Activated naive CD8-positive, alpha-beta T cell (primary cell): ENCODE data around the gene EPHA6.
"Not testable (repeated sequence)": the region's sequence is repeated elsewhere in the genome, so short reads cannot be mapped to it uniquely, and the experiment has no call there.

Source experiments
- H3K27ac Mint-ChIP-seq: one replicate; pipeline ENCODE4 v1.8.0; 2021; ENCODE audit warnings: mixed read lengths
- H3K27me3 Mint-ChIP-seq: one replicate; pipeline ENCODE4 v1.8.0; 2021; ENCODE audit warnings: mixed read lengths
- H3K36me3 Mint-ChIP-seq: one replicate; pipeline ENCODE4 v1.8.0; 2021; ENCODE audit warnings: mixed read lengths
- H3K4me1 Mint-ChIP-seq: one replicate; pipeline ENCODE4 v1.8.0; 2021; ENCODE audit warnings: low read depth, mixed read lengths
- H3K4me3 Mint-ChIP-seq: one replicate; pipeline ENCODE4 v1.8.0; 2021; ENCODE audit warnings: mild to moderate bottlenecking, mixed read lengths
- H3K9me3 Mint-ChIP-seq: one replicate; pipeline ENCODE4 v1.8.0; 2021; ENCODE audit warnings: low read depth, mixed read lengths

Gene EPHA6

DNA sequence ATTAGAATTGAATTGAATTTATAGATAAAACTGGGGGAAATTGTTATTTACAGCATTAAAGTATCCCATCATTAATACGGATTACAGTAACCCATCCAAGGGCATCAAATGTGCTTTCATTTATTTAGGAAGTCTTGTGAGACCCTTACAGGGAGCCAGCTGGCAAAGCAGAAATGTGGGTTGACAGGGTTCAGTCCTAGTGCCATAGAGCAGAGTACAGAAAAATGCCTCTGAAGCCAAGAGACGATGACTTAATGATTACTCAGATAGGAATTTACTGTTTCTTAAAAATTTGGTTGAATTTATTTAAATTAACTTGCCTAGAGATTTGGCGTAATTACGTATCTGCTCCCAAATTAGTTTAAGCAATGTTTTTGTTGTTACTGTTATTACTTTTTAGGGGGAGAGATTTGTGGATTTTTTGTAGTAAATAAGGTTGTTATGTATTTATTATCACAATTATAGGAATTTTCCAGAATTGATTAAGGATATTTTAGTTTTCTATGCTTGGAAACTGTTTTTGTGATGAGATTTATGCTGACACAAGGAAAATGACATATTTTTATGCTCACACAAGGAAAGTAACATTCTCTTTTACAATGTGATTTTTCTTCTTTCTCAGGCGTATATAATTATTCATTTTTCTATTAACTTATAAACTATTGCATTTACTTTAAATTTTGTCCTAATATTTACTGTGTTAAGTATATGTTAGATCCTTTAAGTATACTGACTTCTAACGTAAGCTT lies 152.0 kb downstream of the EPHA6 start:
- no peaks in the 10 kb centered on the region for H3K9me3 Mint-ChIP-seq
- no peaks in the 10 kb centered on the region for H3K4me1 Mint-ChIP-seq
- no peaks in the 10 kb centered on the region for H3K36me3 Mint-ChIP-seq
- no peak overlapping the region for H3K4me3 Mint-ChIP-seq
- no peaks in the 10 kb centered on the region for H3K27me3 Mint-ChIP-seq
- no peak overlapping the region for H3K27ac Mint-ChIP-seq

DNA sequence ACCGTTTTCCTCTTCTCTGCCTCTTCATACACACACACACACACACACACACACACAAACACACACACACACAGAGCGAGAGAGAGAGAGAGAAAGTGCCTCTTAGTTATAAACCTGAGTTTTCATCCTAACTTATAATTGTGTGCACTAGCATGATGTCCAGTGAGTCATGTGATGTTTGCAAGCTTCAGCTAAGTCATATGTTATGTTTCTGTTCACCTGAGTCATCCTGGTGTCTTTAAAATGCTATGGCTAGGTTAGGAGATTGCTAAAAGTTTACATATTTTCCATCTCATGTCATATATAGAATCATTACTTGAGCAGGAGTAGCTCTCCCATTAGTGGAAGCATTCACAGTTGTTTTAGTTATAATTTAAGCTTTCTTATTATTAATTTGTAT lies 155.8 kb downstream of the EPHA6 start:
- no peak overlapping the region for H3K27ac Mint-ChIP-seq
- H3K4me1 Mint-ChIP-seq = no peaks in the 10 kb centered on the region
- no peak overlapping the region for H3K4me3 Mint-ChIP-seq
- H3K36me3 Mint-ChIP-seq = no peaks in the 10 kb centered on the region
- H3K9me3 Mint-ChIP-seq = peaks cover under 1% of the 10 kb centered on the region
- no peaks in the 10 kb centered on the region for H3K27me3 Mint-ChIP-seq

DNA sequence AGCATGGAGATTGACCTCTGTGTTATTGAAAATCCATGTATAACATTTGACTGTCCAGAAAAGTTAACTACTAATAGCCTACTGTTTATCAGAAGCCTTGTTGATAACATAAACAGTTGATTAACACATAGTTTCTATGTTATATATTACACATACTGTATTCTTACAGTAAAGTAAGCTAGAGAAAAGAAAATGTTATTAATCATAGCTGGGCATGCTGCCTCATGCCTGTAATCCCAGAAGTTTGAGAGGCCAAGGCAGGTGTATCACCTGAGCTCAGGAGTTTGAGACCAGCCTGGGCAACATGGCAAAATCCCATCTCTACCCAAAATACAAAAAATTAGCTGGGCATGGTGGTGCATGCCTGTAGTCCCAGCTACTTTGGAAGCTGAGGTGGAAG lies 163.3 kb downstream of the EPHA6 start:
- Mint-ChIP-seq H3K4me3 (no peak overlapping the region), H3K4me1 (no peaks in the 10 kb centered on the region), H3K27ac (no peak overlapping the region), H3K36me3 (no peaks in the 10 kb centered on the region), H3K27me3 (no peaks in the 10 kb centered on the region), H3K9me3 (peaks cover 4% of the 10 kb centered on the region)

DNA sequence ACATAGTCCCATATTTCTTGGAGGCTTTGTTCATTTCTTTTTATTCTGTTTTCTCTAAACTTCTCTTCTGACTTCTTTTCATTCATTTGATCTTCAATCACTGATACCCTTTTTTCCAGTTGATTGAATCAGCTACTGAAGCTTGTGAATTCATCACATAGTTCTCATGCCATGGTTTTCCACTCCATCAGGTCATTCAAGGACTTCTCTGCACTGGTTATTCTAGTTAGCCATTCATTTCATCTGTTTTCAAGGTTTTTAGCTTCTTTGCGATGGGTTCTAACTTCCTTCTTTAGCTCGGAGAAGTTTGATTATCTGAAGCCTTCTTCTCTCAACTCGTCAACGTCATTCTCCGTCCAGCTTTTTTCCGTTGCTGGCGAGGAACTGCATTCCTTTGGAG lies 169.3 kb downstream of the EPHA6 start:
- not testable (repeated sequence) for H3K36me3 Mint-ChIP-seq, H3K4me1 Mint-ChIP-seq, H3K4me3 Mint-ChIP-seq, H3K27me3 Mint-ChIP-seq, H3K27ac Mint-ChIP-seq, H3K9me3 Mint-ChIP-seq

DNA sequence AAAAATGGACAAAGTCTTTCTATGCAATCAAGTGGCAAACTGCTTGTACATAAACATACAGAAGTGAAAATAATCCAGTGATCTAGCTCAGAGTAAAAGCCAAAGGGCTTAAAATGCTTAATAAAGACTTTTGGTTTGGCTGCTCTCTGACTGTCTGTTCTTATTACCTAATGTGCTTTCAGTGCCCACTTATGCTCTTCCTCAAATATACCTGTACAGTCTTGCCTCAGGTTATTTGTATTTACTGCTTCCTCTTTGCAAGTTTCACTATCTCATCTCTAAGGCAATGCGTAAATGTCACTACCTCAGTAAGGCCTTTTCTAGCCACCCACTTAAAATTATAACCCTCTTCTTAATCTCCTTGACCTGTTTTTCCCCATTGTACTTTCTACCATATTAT lies 171.8 kb downstream of the EPHA6 start:
- H3K4me1 Mint-ChIP-seq = no peaks in the 10 kb centered on the region
- no peaks in the 10 kb centered on the region for H3K36me3 Mint-ChIP-seq
- H3K27ac Mint-ChIP-seq = no peak overlapping the region
- H3K27me3 Mint-ChIP-seq = peaks cover 1% of the 10 kb centered on the region
- no peak overlapping the region for H3K4me3 Mint-ChIP-seq
- H3K9me3 Mint-ChIP-seq = peaks cover 5% of the 10 kb centered on the region

DNA sequence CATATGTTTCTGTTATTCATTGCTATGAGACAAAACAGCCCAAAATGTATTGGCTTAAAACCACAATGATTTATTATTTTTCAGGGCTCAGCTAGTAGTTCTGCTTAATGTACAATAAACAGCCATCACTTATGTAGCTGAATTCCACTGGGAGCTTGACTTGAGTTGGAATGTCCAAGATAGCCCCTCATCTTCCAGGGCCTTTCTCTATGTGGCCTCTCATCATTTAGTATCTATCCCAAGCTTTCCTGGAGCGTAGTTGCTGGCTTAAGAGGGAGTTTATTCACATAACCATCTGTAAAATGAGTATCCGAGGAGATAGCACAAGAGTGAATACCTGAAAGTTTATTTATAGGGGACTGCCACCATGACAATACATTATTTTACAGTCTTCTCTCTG lies 176.8 kb downstream of the EPHA6 start:
- H3K4me3 Mint-ChIP-seq = no peak overlapping the region
- H3K27ac Mint-ChIP-seq = no peak overlapping the region
- peaks cover 8% of the 10 kb centered on the region for H3K9me3 Mint-ChIP-seq
- H3K27me3 Mint-ChIP-seq = peaks cover 1% of the 10 kb centered on the region
- no peaks in the 10 kb centered on the region for H3K36me3 Mint-ChIP-seq
- no peaks in the 10 kb centered on the region for H3K4me1 Mint-ChIP-seq

DNA sequence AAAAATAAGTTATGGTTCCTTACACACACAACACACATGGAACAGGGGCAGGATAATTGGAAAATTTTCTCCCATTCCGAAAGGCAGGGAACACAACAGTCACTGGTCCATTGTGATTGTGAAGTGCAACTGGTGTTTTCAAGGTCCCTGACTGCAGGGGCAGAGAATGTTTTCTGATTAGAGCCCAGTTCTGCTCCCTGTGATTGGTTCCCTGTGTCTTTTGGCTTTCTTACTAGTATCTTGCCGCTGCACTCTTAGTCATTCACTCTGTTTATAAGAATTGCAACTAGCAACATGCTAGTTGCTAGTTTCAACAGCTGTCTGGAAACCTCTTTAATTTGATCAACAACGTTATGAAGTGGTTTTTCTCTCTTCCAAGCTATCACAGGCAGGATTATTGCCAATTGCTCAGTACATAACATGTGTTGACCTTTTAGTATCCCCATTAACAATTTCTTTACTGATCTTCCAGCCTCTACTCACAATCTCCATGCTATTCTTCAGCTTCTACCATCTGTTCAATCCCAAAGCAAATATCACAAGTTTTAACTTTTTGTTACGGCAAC lies 177.5 kb downstream of the EPHA6 start:
- no peaks in the 10 kb centered on the region for H3K4me1 Mint-ChIP-seq
- H3K36me3 Mint-ChIP-seq = no peaks in the 10 kb centered on the region
- peaks cover 12% of the 10 kb centered on the region for H3K9me3 Mint-ChIP-seq
- no peak overlapping the region for H3K4me3 Mint-ChIP-seq
- no peak overlapping the region for H3K27ac Mint-ChIP-seq
- peaks cover 1% of the 10 kb centered on the region for H3K27me3 Mint-ChIP-seq

DNA sequence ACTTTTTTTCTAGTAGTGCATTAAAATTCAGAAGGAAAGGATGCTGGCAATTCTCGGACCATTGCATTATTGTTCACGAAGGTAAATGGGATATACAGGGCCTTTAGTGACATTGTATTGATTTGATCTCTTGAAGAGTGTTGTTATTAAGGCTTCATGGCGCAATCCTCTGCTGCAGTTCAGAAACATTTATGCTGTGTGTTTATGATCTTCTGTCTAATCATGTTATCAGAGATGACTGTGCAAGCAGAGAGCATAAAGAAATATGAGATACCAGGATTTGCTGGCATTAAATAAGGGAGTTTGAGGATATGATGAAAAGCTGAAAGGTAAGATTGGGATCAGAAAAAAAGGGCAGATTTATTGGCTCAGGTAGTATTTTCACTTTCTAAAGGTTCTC lies 180.6 kb downstream of the EPHA6 start:
- no peak overlapping the region for H3K4me3 Mint-ChIP-seq
- H3K27me3 Mint-ChIP-seq = no peaks in the 10 kb centered on the region
- H3K4me1 Mint-ChIP-seq = no peaks in the 10 kb centered on the region
- H3K9me3 Mint-ChIP-seq = peaks cover 7% of the 10 kb centered on the region
- H3K27ac Mint-ChIP-seq = no peak overlapping the region
- H3K36me3 Mint-ChIP-seq = no peaks in the 10 kb centered on the region

DNA sequence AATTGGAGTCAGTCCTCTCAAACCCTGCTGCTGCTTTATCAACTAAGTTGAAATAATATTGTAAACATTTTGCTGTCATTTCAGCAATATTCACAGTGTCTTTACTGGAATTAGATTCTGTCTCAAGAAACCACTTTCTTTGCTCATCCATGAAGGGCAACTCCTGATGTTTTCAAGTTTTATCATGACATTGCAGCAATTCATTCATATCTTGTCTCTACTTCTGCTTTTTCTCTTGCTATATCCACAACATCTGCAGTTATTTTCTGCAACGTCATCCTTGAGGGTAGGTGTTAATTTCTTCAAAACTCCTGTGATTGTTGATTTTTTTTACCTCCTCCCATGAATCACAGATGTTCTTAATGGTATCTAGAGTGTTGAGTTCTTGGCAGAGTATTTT lies 181.6 kb downstream of the EPHA6 start:
- Mint-ChIP-seq H3K27ac (no peak overlapping the region), H3K9me3 (peaks cover 7% of the 10 kb centered on the region), H3K36me3 (no peaks in the 10 kb centered on the region), H3K27me3 (no peaks in the 10 kb centered on the region), H3K4me1 (no peaks in the 10 kb centered on the region), H3K4me3 (no peak overlapping the region)

DNA sequence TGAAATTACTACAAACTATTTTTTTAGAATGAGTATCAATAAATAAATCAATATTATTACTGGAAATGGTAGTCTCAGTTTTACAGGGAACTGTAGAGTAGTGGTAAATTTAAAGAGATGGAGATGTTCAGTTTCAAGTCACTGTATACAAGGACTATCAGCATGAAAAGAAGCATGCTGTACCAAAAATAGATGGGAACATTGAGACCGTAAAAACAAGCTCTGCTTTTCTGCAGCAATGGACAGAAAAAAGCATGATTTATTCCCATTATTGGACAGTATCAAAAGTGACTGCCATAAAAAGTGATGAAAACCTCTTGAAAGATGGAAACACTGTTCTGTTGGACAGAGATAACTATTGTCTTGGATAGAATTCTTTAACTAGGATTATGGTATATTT lies 187.2 kb downstream of the EPHA6 start:
- no peaks in the 10 kb centered on the region for H3K27me3 Mint-ChIP-seq
- no peaks in the 10 kb centered on the region for H3K36me3 Mint-ChIP-seq
- H3K4me1 Mint-ChIP-seq = no peaks in the 10 kb centered on the region
- H3K4me3 Mint-ChIP-seq = no peak overlapping the region
- no peak overlapping the region for H3K27ac Mint-ChIP-seq
- peaks cover 5% of the 10 kb centered on the region for H3K9me3 Mint-ChIP-seq

DNA sequence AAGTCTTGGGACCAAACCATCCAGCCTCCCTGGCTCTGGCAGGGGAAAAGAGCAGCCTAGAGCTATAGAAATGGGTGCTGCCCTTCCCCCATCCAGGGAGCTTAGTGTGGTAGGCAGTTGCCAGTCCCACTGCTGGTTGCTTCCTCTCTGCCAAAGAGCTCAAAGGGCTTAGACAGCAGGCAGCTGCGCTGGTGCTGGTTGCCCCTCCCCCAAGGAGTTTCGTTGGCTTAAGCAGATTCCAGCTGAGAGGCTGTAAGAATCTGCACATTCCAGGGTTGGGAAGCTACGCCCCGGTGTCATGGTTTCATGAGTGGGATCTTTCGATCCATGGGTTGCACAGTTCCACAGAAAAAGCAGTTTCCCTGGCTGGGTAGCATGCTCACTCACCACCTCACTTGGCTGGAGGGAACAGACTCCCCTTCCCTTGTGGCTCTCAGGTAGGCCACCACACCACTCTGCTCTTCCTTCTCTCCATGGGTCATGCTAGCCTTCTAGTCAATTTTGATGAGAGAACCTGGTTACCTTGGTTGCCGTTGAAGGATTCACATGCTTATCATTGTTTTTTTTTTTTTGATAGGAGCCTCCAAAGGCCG lies 195.1 kb downstream of the EPHA6 start:
- Mint-ChIP-seq H3K27ac (no peak overlapping the region), H3K36me3 (no peaks in the 10 kb centered on the region), H3K9me3 (peaks cover 21% of the 10 kb centered on the region), H3K4me3 (no peak overlapping the region), H3K4me1 (no peaks in the 10 kb centered on the region), H3K27me3 (no peaks in the 10 kb centered on the region)

DNA sequence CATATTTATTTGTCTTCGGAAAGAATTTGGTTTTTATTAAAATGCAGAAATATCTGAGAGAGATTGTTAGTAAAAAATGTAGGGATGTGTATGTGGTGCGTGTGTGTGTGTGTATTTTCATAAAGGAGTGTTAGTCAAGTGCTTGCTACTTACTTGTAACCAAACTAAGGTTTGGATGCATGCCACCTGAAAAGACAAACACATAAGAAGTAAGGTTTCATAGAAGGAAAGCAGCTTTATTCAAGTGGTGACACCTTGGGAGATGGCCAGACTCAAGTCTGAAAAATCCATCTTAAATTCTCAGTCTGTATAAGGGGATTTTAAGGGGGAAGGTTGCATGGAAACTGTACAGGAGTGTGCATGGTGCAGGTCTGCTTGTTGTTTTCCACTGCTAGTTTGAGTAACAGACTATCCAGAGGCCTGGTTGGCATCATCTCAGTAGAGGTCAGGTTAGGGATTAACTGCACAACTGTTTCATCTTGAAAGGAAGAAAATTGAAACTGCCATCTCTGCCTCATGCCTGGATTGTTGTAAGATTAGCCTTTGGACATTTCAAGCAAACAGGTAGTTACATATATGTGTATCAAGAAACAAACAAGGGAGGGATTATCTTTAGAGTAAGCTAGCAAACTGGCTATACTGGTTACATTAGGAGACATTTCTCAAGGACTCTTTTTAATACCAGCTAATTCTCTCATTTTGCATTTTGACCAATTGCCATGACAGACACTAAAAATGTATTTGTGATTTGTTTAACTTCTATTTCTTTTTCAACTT lies 196.7 kb downstream of the EPHA6 start:
- Mint-ChIP-seq H3K27me3 (no peaks in the 10 kb centered on the region), H3K4me3 (no peak overlapping the region), H3K9me3 (peaks cover 21% of the 10 kb centered on the region), H3K4me1 (no peaks in the 10 kb centered on the region), H3K27ac (no peak overlapping the region), H3K36me3 (no peaks in the 10 kb centered on the region)

DNA sequence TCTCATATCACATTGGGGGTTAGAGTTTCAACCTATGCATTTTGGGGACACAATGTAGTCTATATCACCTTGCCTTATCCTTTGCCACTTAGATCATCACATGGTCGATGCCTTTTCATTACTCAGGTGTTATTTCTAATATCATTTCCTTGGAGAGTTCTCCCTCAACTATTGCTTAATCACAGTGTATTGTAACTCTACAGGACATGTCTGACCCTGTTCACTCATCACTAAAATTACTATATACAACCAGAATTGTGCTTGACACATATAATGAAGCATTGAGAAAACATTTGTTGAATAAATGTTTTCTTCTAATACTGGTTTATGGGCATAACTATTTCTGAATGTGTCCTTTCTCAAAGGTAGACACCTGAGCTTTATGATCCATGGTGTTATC lies 207.4 kb downstream of the EPHA6 start:
- Mint-ChIP-seq H3K27ac (no peak overlapping the region), H3K36me3 (no peaks in the 10 kb centered on the region), H3K4me1 (no peaks in the 10 kb centered on the region), H3K27me3 (no peaks in the 10 kb centered on the region), H3K4me3 (no peak overlapping the region), H3K9me3 (peaks cover 21% of the 10 kb centered on the region)

DNA sequence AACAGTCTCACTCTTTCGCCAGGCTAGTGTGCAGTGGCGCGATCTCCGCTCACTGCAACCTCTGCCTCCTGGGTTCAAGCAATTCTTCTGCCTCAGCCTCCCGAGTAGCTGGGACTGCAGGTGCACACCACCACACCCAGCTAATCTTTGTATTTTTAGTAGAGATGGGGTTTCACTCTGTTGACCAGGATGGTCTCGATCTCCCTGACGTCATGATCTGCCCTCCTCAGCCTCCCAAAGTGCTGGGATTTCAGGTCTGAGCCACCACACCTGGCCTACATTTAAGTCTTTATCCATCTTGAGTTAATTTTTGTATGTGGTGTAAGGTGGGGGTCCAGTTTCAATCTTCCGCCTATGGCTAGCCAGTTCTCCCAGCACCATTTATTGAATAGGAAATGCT lies 211.2 kb downstream of the EPHA6 start:
- not testable (repeated sequence) for H3K27me3 Mint-ChIP-seq, H3K36me3 Mint-ChIP-seq, H3K4me1 Mint-ChIP-seq, H3K4me3 Mint-ChIP-seq, H3K27ac Mint-ChIP-seq
- peaks cover 14% of the 10 kb centered on the region for H3K9me3 Mint-ChIP-seq

DNA sequence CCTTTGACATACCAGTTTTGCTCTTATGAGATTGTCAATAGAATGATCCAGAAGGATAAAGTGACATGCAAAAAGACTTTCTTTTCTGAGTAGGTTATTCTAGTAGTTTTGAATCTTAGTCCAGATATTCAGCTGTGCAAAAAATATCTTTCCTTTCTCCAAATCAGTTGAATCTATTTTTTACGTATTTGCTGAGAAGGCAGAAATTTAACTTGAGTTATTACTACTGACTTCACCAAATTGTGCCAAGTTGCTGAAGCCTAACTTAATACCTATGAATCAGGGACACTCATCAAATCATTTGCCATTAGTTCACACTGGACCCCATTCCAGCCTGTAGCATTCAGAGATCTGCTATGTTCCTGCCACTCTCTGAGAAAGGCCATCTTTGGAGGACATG lies 215.6 kb downstream of the EPHA6 start:
- H3K27ac Mint-ChIP-seq = no peak overlapping the region
- no peaks in the 10 kb centered on the region for H3K27me3 Mint-ChIP-seq
- no peak overlapping the region for H3K4me3 Mint-ChIP-seq
- no peaks in the 10 kb centered on the region for H3K4me1 Mint-ChIP-seq
- no peaks in the 10 kb centered on the region for H3K36me3 Mint-ChIP-seq
- H3K9me3 Mint-ChIP-seq = peaks cover 6% of the 10 kb centered on the region
